IMR-90 (cell line): ENCODE data around the gene NEGR1. TPM values are rescaled to one million over a fixed set of nuclear protein-coding genes. Genes with fewer than 3 reads are reported as not detected.

ENCODE experiments used
- ATAC-seq: fragments of 200-7000 bp; cut with Tn5 transposase; 2 replicates; pipeline ENCODE4 v1.9.1; 2020; ENCODE audit warnings: low read depth, mild to moderate bottlenecking, moderate library complexity
- BruUV-seq: library from RNA; stranded (reverse); fragments of 400-500 nt; replicated peaks from 2 replicates; lab custom pipeline; 2021; lab: Mats Ljungman, UMichigan
- CTCF ChIA-PET: fragments of 300-600 bp; formaldehyde crosslinking; extraction: SDS; loops from one replicate; lab custom pipeline; 2021; ENCODE audit warnings: antibody characterized with exemption; lab: Yijun Ruan, JAX
- POLR2A ChIA-PET: fragments of 300-600 bp; sonication (Branson Sonifier 250); formaldehyde crosslinking; loops from one replicate; lab custom pipeline; 2022; ENCODE audit warnings: antibody characterized with exemption; ENCODE audit not compliant: unreplicated experiment; lab: Charles Lee
- DNase-seq: peaks from one replicate; pipeline ENCODE4 v3.0.0; 2013
- H2AFZ ChIP-seq: replicated peaks from 2 replicates; pipeline ENCODE3; 2013; ENCODE audit warnings: low read length, mild to moderate bottlenecking; ENCODE audit not compliant: poor library complexity
- H2AK5ac ChIP-seq: 2 replicates; pipeline ENCODE4 v1.6.1; 2013; ENCODE audit warnings: low read depth, low read length, inconsistent platforms
- H2AK9ac ChIP-seq: replicated peaks from 2 replicates; pipeline ENCODE3; 2013; ENCODE audit warnings: mild to moderate bottlenecking, low read depth, low read length, moderate library complexity; ENCODE audit not compliant: poor library complexity
- H2BK120ac ChIP-seq: 2 replicates; pipeline ENCODE4 v1.6.1; 2013; ENCODE audit warnings: low read depth, low read length, inconsistent platforms
- H2BK15ac ChIP-seq: 3 replicates; pipeline ENCODE4 v1.6.1; 2013; ENCODE audit warnings: low read depth, low read length, inconsistent platforms
- H2BK20ac ChIP-seq: 2 replicates; pipeline ENCODE4 v1.6.1; 2013; ENCODE audit warnings: low read depth, mild to moderate bottlenecking, inconsistent platforms, low read length, moderate library complexity
- H2BK5ac ChIP-seq: 2 replicates; pipeline ENCODE4 v1.6.1; 2013; ENCODE audit warnings: mild to moderate bottlenecking, low read depth, low read length, inconsistent platforms; ENCODE audit not compliant: poor library complexity, severe bottlenecking
- H3K14ac ChIP-seq: replicated peaks from 2 replicates; pipeline ENCODE4 v1.6.1; 2013; ENCODE audit warnings: low read depth, low read length, inconsistent platforms
- H3K18ac ChIP-seq: 2 replicates; pipeline ENCODE4 v1.6.1; 2013; ENCODE audit warnings: low read depth, low read length, control low read depth
- H3K23ac ChIP-seq: 2 replicates; pipeline ENCODE4 v1.6.1; 2013; ENCODE audit warnings: low read depth, low read length, inconsistent platforms
- H3K27ac ChIP-seq: 2 replicates; pipeline ENCODE4 v1.5.1; 2013; ENCODE audit warnings: mild to moderate bottlenecking, control low read depth, low read length; ENCODE audit not compliant: insufficient read depth
- H3K27me3 ChIP-seq: 2 replicates; pipeline ENCODE4 v1.6.1; 2013; ENCODE audit warnings: low read length; ENCODE audit not compliant: control insufficient read depth, insufficient read depth
- H3K36me3 ChIP-seq: 2 replicates; pipeline ENCODE4 v1.6.1; 2013; ENCODE audit warnings: low read length, mixed read lengths; ENCODE audit not compliant: control insufficient read depth, insufficient read depth
- H3K4ac ChIP-seq: 2 replicates; pipeline ENCODE4 v1.6.1; 2013; ENCODE audit warnings: low read depth, low read length, inconsistent platforms
- H3K4me1 ChIP-seq: 2 replicates; pipeline ENCODE4 v1.6.1; 2013; ENCODE audit warnings: low read length, mixed read lengths; ENCODE audit not compliant: control insufficient read depth, insufficient read depth
- H3K4me2 ChIP-seq: 2 replicates; pipeline ENCODE4 v1.6.1; 2013; ENCODE audit warnings: low read depth, mild to moderate bottlenecking, control low read depth, low read length, moderate library complexity
- H3K4me3 ChIP-seq: 2 replicates; pipeline ENCODE4 v1.5.1; 2013; ENCODE audit warnings: low read depth, mild to moderate bottlenecking, control low read depth, low read length, moderate library complexity; ENCODE audit not compliant: insufficient read depth
- H3K56ac ChIP-seq: 2 replicates; pipeline ENCODE4 v1.6.1; 2013; ENCODE audit warnings: low read length, inconsistent platforms; ENCODE audit not compliant: insufficient read depth; ENCODE audit errors: extremely low read depth
- H3K79me1 ChIP-seq, 2 experiments: 2 replicates each; pipeline ENCODE4 v1.6.1; 2013; ENCODE audit warnings: low read length in 2 of 2, inconsistent platforms in 1 of 2, low read depth in 1 of 2
- H3K9ac ChIP-seq: 2 replicates; pipeline ENCODE4 v1.6.1; 2013; ENCODE audit warnings: low read depth, low read length, control low read depth
- H3K9me1 ChIP-seq: 2 replicates; pipeline ENCODE4 v1.6.1; 2013; ENCODE audit warnings: low read length, inconsistent platforms; ENCODE audit not compliant: insufficient read depth
- H3K9me3 ChIP-seq: 2 replicates; pipeline ENCODE4 v1.6.1; 2013; ENCODE audit warnings: low read length; ENCODE audit not compliant: control insufficient read depth, insufficient read depth
- H4K20me1 ChIP-seq: 2 replicates; pipeline ENCODE4 v1.6.1; 2013; ENCODE audit warnings: low read length, inconsistent platforms; ENCODE audit not compliant: insufficient read depth
- H4K5ac ChIP-seq: 2 replicates; pipeline ENCODE4 v1.6.1; 2013; ENCODE audit warnings: mild to moderate bottlenecking, low read depth, low read length, control low read depth
- H4K8ac ChIP-seq, 2 experiments: 2 replicates each; pipeline ENCODE4 v1.6.1; 2013; ENCODE audit warnings: low read depth in 2 of 2, low read length in 2 of 2, control low read depth in 1 of 2, inconsistent platforms in 1 of 2
- H4K91ac ChIP-seq: 2 replicates; pipeline ENCODE4 v1.6.1; 2013; ENCODE audit warnings: low read depth, low read length, inconsistent platforms; ENCODE audit not compliant: insufficient read depth
- BHLHE40 ChIP-seq: fragments of 150-350 bp; IDR thresholded peaks from 2 replicates; pipeline ENCODE4 v1.6.1; 2016; ENCODE audit warnings: mild to moderate bottlenecking, low read depth, low read length
- CEBPB ChIP-seq: IDR thresholded peaks from 2 replicates; pipeline ENCODE4 v1.6.1; 2012; ENCODE audit warnings: low read depth, low read length, improper control_type of control experiment
- CHD1 ChIP-seq: IDR thresholded peaks from 2 replicates; pipeline ENCODE4 v1.6.1; 2012; ENCODE audit warnings: low read depth, low read length, improper control_type of control experiment
- CTCF ChIP-seq: conservative IDR thresholded peaks from 2 replicates; pipeline ENCODE4 v1.5.1; 2012; ENCODE audit warnings: mild to moderate bottlenecking, low read depth, low read length, improper control_type of control experiment
- ELK1 ChIP-seq: fragments of 150-350 bp; IDR thresholded peaks from 2 replicates; pipeline ENCODE4 v1.6.1; 2016; ENCODE audit warnings: low read depth, mild to moderate bottlenecking, low read length, moderate library complexity, borderline replicate concordance
- FOS ChIP-seq: fragments of 150-350 bp; IDR thresholded peaks from 2 replicates; pipeline ENCODE4 v1.6.1; 2016; ENCODE audit warnings: low read depth, low read length
- MAFK ChIP-seq: IDR thresholded peaks from 2 replicates; pipeline ENCODE4 v1.6.1; 2012; ENCODE audit warnings: low read depth, low read length, improper control_type of control experiment
- MAZ ChIP-seq: IDR thresholded peaks from 2 replicates; pipeline ENCODE4 v1.6.1; 2012; ENCODE audit warnings: low read depth, mild to moderate bottlenecking, low read length, improper control_type of control experiment, moderate library complexity, borderline replicate concordance
- MXI1 ChIP-seq: IDR thresholded peaks from 2 replicates; pipeline ENCODE4 v1.6.1; 2012; ENCODE audit warnings: low read depth, mild to moderate bottlenecking, low read length, moderate library complexity, borderline replicate concordance
- NFE2L2 ChIP-seq: fragments of 150-350 bp; IDR thresholded peaks from 2 replicates; pipeline ENCODE4 v1.6.1; 2016; ENCODE audit warnings: low read depth, mild to moderate bottlenecking, low read length
- POLR2A ChIP-seq: IDR thresholded peaks from 2 replicates; pipeline ENCODE4 v1.6.1; 2012; ENCODE audit warnings: mild to moderate bottlenecking, low read depth, low read length
- RAD21 ChIP-seq: IDR thresholded peaks from 2 replicates; pipeline ENCODE4 v1.6.1; 2012; ENCODE audit warnings: low read length, improper control_type of control experiment
- RCOR1 ChIP-seq: IDR thresholded peaks from 2 replicates; pipeline ENCODE4 v1.6.1; 2012; ENCODE audit warnings: mild to moderate bottlenecking, low read length, improper control_type of control experiment; ENCODE audit not compliant: insufficient replicate concordance
- SMC3 ChIP-seq: fragments of 150-350 bp; IDR thresholded peaks from 2 replicates; pipeline ENCODE4 v1.6.1; 2016; ENCODE audit warnings: low read depth, mild to moderate bottlenecking, antibody characterized with exemption, low read length, moderate library complexity
- USF2 ChIP-seq: fragments of 150-350 bp; IDR thresholded peaks from 2 replicates; pipeline ENCODE4 v1.6.1; 2017; ENCODE audit warnings: mild to moderate bottlenecking, antibody characterized with exemption, low read length, low read depth
- WGBS, 2 experiments: methylation state at CpG; one replicate each; pipeline versions ENCODE4 v1.1.5 to v1.1.7; 2013; ENCODE audit warnings: missing lambda C conversion rate in 2 of 2; ENCODE audit not compliant: insufficient read length in 1 of 2; ENCODE audit errors: extremely low coverage in 2 of 2; 5-methylcytosine and 5-hydroxymethylcytosine counted together
- dilution Hi-C: fragments of 300-500 bp; cut with HindIII; formaldehyde crosslinking; loops from one replicate; pipeline ENCODE4 v1.14.3; 2018; ENCODE audit warnings: low sequenced_read_pairs; ENCODE audit not compliant: unreplicated experiment
- in situ Hi-C: fragments of 300-500 bp; cut with MboI; formaldehyde crosslinking; loops from 3 replicates; pipeline ENCODE4 v1.14.3; 2019; ENCODE audit warnings: low sequenced_read_pairs, inconsistent platforms, mixed read lengths
- intact Hi-C: fragments of 100-400 bp; cut with micrococcal nuclease; formaldehyde crosslinking; loops from 2 replicates; pipeline ENCODE4 v1.10.0; 2022
- polyA plus RNA-seq, 3 experiments: library from polyadenylated mRNA; depleted of rRNA; stranded (reverse); fragments of >200 nt; gene quantifications; 2 replicates each; pipeline ENCODE4 v1.2.3, GENCODE V29; 2012; ENCODE audit warnings: low replicate concordance in 1 of 3
- total RNA-seq: library from RNA; depleted of rRNA; stranded (reverse); fragments of >200 nt; gene quantifications from 2 replicates; pipeline ENCODE4 v1.2.3, GENCODE V29; 2012

The NEGR1 gene
- total and polyA plus RNA-seq, 2 of the 4 experiments (the other 2 are of a cell fraction), result 5.1 to 9.1 TPM

GRCh38 chr1:71623888-71624287 lies 658.5 kb downstream of the NEGR1 start:
- ChIA-PET POLR2A (no interaction called here), CTCF (interaction anchor here (0.7 kb wide), 1 partner anchor 543 kb away, joined by 3 read pairs; the partner anchor contains the start of gene ZRANB2)
- in situ Hi-C loops (no loop called here), intact Hi-C loops (no loop called here), dilution Hi-C loops (no loop called here)
- no peak overlapping the region for H2BK15ac ChIP-seq
- no peak overlapping the region for H2BK5ac ChIP-seq
- no peak overlapping the region for H2BK120ac ChIP-seq
- no peaks in the 10 kb centered on the region for H3K36me3 ChIP-seq
- H2AFZ ChIP-seq, result no peak overlapping the region
- H4K20me1 ChIP-seq, result no peaks in the 10 kb centered on the region
- no peak overlapping the region for H3K18ac ChIP-seq
- ATAC-seq, result no peak
- no peak overlapping the region for H4K91ac ChIP-seq
- no peaks in the 10 kb centered on the region for H3K9me3 ChIP-seq
- no peak overlapping the region for H4K5ac ChIP-seq
- H4K8ac ChIP-seq, result no peak overlapping the region
- H3K14ac ChIP-seq, result no peak overlapping the region
- no peak overlapping the region for H2AK9ac ChIP-seq
- H3K27ac ChIP-seq, result no peak overlapping the region
- WGBS, 2 experiments, result no CpG with 5 or more reads among the region's 1 CpG
- no peaks in the 10 kb centered on the region for H3K27me3 ChIP-seq
- H3K4me2 ChIP-seq, result no peak overlapping the region
- no peaks in the 10 kb centered on the region for H3K4me1 ChIP-seq
- DNase-seq, result no peak
- H2BK20ac ChIP-seq, result no peak overlapping the region
- no peak overlapping the region for H3K4ac ChIP-seq
- no peaks in the 10 kb centered on the region for H3K9me1 ChIP-seq
- H3K56ac ChIP-seq, result no peak overlapping the region
- BruUV-seq, result no TSS peak
- H3K4me3 ChIP-seq, result no peak overlapping the region
- no peaks in the 10 kb centered on the region for H3K79me1 ChIP-seq
- no peak for TF ChIP-seq NFE2L2
- no peak for TF ChIP-seq CTCF
- no peak for TF ChIP-seq ELK1
- TF ChIP-seq MAZ, result no peak
- TF ChIP-seq SMC3, result no peak
- TF ChIP-seq CHD1, result no peak
- TF ChIP-seq MAFK, result no peak
- TF ChIP-seq USF2, result no peak
- no peak for TF ChIP-seq MXI1
- TF ChIP-seq FOS, result no peak
- no peak for TF ChIP-seq POLR2A
- TF ChIP-seq RCOR1, result no peak
- TF ChIP-seq BHLHE40, result no peak
- no peak for TF ChIP-seq RAD21
- TF ChIP-seq CEBPB, result no peak
- H2AK5ac ChIP-seq, result no peak overlapping the region
- no peak overlapping the region for H3K23ac ChIP-seq
- H3K9ac ChIP-seq, result no peak overlapping the region
